H1 (cell line): ENCODE data around the gene ACTR1A. TPM values are rescaled to one million over a fixed set of nuclear protein-coding genes. Genes with fewer than 3 reads are reported as not detected.
A peak's percentile ranks its signal among the peaks of the same experiment; 100 is the strongest.

Experiments
- GABPA ChIP-seq: IDR thresholded peaks from 2 replicates; pipeline ENCODE4 v1.6.1; 2011; ENCODE audit warnings: mild to moderate bottlenecking, low read length, moderate library complexity, borderline replicate concordance; ENCODE audit not compliant: insufficient read depth
- JUND ChIP-seq: IDR thresholded peaks from 2 replicates; pipeline ENCODE4 v1.6.1; 2011; ENCODE audit warnings: mild to moderate bottlenecking, improper control_type of control experiment, low read length
- POLR2AphosphoS5 ChIP-seq: IDR thresholded peaks from 2 replicates; pipeline ENCODE4 v1.6.1; 2011; ENCODE audit warnings: low read depth, low read length
- SIN3A ChIP-seq, 2 experiments: IDR thresholded peaks in 1 of 2; conservative IDR thresholded peaks in 1 of 2; 2 replicates each; pipeline ENCODE4 v1.6.1; 2011 to 2012; ENCODE audit warnings: low read length in 2 of 2, improper control_type of control experiment in 1 of 2, low read depth in 1 of 2, mild to moderate bottlenecking in 1 of 2
- SP1 ChIP-seq: IDR thresholded peaks from 2 replicates; pipeline ENCODE4 v1.6.1; 2011; ENCODE audit warnings: low read depth, low read length
- SRF ChIP-seq: IDR thresholded peaks from 2 replicates; pipeline ENCODE4 v1.6.1; 2011; ENCODE audit warnings: mild to moderate bottlenecking, low read depth, low read length, moderate library complexity
- TBP ChIP-seq: IDR thresholded peaks from 2 replicates; pipeline ENCODE4 v1.6.1; 2011; ENCODE audit warnings: low read depth, low read length, improper control_type of control experiment
- TEAD4 ChIP-seq: IDR thresholded peaks from 2 replicates; pipeline ENCODE4 v1.6.1; 2012; ENCODE audit warnings: low read depth, low read length, inconsistent platforms, mixed read lengths
- polyA plus RNA-seq, 7 experiments: library from polyadenylated mRNA; depleted of rRNA in 3 of 7; stranded (reverse) in 5 of 7; unstranded in 2 of 7; fragments of >200 nt in 5 of 7; fragments of 200-250 nt in 2 of 7; gene quantifications; 1 replicate in 5 of 7; 2 replicates in 1 of 7; 4 replicates in 1 of 7; pipeline versions ENCODE4 v1.2.1 to v1.2.3, GENCODE V29; 2011 to 2013; ENCODE audit warnings: missing spikeins in 2 of 7, mixed read lengths in 2 of 7
- total RNA-seq: library from RNA; stranded (reverse); fragmentation: NEBNext Ultra II Directional; extraction: Animal tissue kit (Norgen Biotek cat#: 25700); gene quantifications from 2 replicates; pipeline ENCODE4 v1.2.1, GENCODE V29; 2021
- TF ChIP-seq, protein P1 (sequence below): IDR thresholded peaks from 2 replicates; pipeline ENCODE4 v1.6.1; 2011; ENCODE audit warnings: low read depth, mild to moderate bottlenecking, low read length; ENCODE audit not compliant: insufficient read depth

ACTR1A gene
- total and polyA plus RNA-seq, 2 of the 8 experiments (the other 6 are each of a cell fraction or from before 2014, with no cell fraction given): 78.6 to 86.3 TPM

GRCh38 chr10:102502029-102502336 is 529 bp downstream of the ACTR1A start (continued):
- TF ChIP-seq SRF (no peak), POLR2AphosphoS5 (no peak), SIN3A (conservative IDR thresholded peaks at IDR 0.05 in 1 of 2, IDR thresholded peaks at IDR 0.05 in 1 of 2; ENCODE audit: low read depth in 1 of 2, low read length in 2 of 2) (no peak), TEAD4 (no peak), TBP (peak; percentile 47), SP1 (peak; percentile 98), JUND (no peak), GABPA (peak; percentile 48; the same call in 1 of the 2 replicates)
- TF ChIP-seq, protein P1, sequence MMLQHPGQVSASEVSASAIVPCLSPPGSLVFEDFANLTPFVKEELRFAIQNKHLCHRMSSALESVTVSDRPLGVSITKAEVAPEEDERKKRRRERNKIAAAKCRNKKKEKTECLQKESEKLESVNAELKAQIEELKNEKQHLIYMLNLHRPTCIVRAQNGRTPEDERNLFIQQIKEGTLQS: no peak
